ENCODE measurements around the gene SERPINI1.

The SERPINI1 gene

DNA sequence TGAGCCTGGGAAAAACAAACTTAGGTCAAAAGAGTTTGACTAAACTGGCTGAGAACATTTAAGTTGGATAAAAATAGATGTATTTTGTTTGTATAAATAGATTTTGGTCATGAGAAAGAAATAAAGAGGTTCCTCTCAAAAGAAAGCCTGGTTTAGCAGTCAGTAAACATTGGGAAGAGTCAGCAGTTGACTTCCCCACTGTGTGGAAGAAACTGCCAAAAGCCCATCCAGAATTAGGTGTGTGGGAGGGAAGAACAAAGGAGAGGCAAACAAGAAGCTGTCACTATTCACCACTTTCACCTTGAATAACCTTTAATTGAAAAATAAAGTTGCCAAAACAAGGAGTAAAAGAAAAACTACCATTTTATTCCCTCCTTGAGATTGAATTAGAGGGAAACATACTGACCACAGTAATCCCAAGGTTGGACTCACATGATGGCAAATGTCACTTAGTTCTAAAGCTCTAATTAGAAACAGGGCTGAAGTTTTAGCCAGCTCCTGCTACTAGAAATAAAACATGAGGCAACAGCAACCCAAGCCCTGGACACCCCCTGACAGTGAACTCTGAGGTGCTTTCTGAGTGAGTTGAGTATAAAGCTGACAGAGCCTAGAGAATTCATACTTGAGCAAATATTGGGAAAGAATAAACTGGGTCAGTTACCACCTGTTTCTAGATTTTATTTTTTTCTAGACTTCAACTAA is 139.3 kb downstream of the SERPINI1 start:
- Mint-ChIP-seq H3K4me1 (no peaks in the 10 kb centered on the region), H3K36me3 (ENCODE audit: low read depth) (no peaks in the 10 kb centered on the region), H3K9me3 (no peaks in the 10 kb centered on the region), H3K4me3 (no peak overlapping the region), H3K27me3 (ENCODE audit: low read depth, poor library complexity) (peaks cover 4% of the 10 kb centered on the region), H3K27ac (no peak overlapping the region)
- DNase-seq, result no peak
- TF ChIP-seq CTCF (IDR thresholded peaks at IDR 0.05), result no peak
